Jurkat, Clone E6-1 (cell line): ENCODE measurements around the gene SGIP1.
"Not testable (repeated sequence)": the region's sequence is repeated elsewhere in the genome, so short reads cannot be mapped to it uniquely, and the experiment has no call there.

Experiments used
- DNase-seq: peaks from one replicate; pipeline ENCODE4 v3.0.0-alpha.2; 2011; ENCODE audit warnings: low read depth, low spot score
- H3K4me3 ChIP-seq: 2 replicates; pipeline ENCODE4 v1.5.1; 2011; ENCODE audit warnings: mild to moderate bottlenecking, low read length, control low read depth, moderate library complexity

The SGIP1 gene

GRCh38 chr1:66695116-66695515, 161.2 kb downstream of the SGIP1 start:
- DNase-seq: no peak
- H3K4me3 ChIP-seq: no peak overlapping the region

DNA sequence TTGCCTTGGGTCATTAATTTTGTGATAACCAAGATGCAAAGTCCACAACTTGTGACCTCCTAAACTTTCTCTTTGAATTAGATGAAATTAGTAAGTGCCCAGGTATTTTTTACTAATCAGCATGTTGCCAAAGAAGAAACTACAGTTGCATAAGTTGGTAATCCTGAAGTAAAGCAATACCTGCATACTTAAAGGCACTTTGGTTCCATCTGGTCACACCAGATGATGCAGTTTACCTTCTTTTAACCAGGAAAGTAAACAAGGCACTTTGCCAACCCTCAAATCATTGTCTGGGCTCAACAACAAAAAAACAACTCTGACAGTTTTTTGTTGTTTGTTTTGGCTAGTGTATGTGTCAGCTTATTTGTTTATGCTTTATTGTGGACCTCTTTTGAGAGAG, 162.8 kb downstream of the SGIP1 start:
- DNase-seq: no peak
- H3K4me3 ChIP-seq: no peak overlapping the region

DNA sequence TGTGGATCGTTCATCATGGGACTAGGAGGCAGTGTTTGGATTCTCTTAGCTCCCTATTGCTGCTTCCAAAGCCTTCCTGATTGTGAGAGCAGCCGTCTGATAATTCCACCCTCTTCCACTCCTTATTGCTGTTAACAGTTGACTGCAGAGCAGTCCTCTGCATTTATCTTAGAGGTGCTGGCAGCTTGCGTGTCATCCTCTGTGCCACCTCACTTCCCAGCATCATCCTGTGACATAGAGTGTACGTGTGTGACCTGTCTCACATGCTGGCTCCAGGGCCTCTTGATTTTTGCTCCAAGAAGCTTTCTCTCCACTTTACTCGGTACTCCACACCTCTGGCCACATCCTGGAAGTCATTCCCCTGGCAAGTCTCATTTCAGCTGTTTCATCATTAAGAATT, 165.3 kb downstream of the SGIP1 start:
- DNase-seq: no peak
- H3K4me3 ChIP-seq: no peak overlapping the region

- no peak for DNase-seq
- H3K4me3 ChIP-seq: no peak overlapping the region
These were observed 170.4 kb downstream of the SGIP1 start for GRCh38 chr1:66704177-66704875.

DNA sequence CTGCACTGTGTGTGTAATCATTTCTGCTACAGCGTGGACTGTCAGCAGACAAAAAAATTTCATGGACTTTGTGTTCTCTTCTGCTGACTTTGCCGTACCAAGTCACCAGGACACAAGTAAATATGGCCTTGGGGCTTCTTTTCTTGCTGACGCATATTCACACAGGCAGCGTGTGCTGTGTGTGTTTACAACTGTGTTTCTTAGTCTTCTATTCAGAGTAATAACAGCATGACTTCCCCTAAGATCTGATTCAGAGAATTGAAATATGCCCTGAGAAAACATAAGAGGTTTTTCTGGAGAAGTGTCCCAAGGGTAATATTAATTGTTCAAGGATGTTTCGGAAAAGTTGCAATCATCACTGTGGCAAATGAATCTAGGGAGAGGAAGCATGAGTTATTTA, 171.2 kb downstream of the SGIP1 start:
- H3K4me3 ChIP-seq: no peak overlapping the region
- no peak for DNase-seq

DNA sequence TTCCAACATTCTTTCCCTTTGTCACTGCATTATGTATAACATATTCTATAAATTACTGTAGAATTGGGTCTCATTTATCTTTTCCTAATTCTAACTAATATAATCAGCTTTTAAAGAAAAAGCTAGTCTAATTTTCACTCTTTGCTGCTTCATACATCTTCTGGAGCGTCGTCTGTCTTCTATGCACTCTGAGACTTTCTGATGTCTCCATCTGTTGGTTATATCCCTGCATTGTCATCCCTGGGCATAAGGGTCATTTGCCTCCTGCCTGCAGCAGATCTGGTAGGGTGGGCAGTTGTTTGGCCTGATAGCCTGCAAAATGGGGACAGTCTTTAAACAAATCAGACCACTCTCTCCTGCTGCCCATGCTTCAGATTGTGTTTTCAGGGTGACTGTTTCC, 177.5 kb downstream of the SGIP1 start:
- H3K4me3 ChIP-seq: no peak overlapping the region
- DNase-seq: no peak

- no peak for DNase-seq
These were observed 178.9 kb downstream of the SGIP1 start for GRCh38 chr1:66712839-66713238.

DNA sequence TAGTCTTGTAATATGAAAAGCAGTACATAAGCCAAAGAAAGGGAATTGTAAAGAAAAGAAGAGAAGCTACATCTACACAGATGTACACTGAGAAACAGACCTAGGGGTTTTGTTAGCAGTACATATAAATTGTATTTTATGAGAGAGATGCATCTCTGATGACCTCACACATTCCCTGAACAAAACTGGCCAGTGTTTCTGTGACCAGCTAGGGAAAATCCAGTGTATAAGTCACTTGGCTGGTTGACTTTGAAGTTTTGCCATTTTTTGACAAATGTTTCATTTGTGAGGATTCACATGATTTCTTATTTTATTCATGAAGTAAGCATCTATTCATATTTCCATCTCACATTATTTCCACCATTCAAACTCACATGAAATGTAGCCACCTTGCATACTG, 190.0 kb downstream of the SGIP1 start:
- H3K4me3 ChIP-seq: no peak overlapping the region
- DNase-seq: no peak

More at GRCh38 chr1:66712839-66713238, 178.9 kb downstream of the SGIP1 start:
- no peak overlapping the region for H3K4me3 ChIP-seq

- DNase-seq: peak; percentile 62
- no peak overlapping the region for H3K4me3 ChIP-seq
These were observed 192.1 kb downstream of the SGIP1 start for GRCh38 chr1:66725885-66726665.

- no peak overlapping the region for H3K4me3 ChIP-seq
- no peak for DNase-seq
These were observed 194.1 kb downstream of the SGIP1 start for GRCh38 chr1:66728021-66728420.

DNA sequence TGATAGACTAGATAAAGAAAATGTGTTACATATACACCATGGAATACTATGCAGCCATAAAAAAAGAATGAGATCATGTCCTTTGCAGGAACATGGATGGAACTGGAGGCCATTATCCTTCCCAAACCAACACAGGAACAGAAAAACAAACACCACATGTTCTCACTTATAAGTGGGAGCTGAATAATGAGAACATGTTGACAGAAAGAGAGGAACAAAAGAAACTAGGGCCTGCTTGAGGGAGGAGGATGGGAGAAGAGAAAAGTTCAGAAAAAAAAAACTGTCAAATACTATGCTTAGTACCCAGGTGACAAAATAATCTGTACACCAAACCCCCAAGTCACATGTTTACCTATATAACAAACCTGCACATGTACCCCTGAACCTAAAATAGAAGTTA, 194.8 kb downstream of the SGIP1 start:
- H3K4me3 ChIP-seq: not testable (repeated sequence)
- DNase-seq: peak; percentile 6

- H3K4me3 ChIP-seq: no peak overlapping the region
- peak; percentile 84 for DNase-seq
These were observed 195.2 kb downstream of the SGIP1 start for GRCh38 chr1:66729119-66729518.

DNA sequence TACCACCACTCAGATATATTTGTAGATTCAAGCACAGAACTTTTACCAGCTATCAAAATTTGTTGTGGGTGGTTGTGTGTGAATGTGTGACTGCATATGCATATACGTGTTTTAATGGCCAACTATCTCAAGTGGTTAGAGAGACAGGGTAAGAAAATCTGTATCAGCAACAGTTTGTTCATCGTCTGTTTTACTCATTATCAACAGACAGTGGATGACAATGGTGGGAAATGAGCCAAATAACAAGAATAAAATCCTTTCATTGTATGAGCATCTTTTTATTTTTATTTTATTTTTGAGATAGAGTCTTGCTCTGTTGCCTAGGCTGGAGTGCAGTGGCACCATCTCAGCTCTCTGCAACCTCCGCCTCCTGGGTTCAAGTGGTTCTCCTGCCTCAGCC, 195.6 kb downstream of the SGIP1 start:
- DNase-seq: no peak
- H3K4me3 ChIP-seq: no peak overlapping the region

DNA sequence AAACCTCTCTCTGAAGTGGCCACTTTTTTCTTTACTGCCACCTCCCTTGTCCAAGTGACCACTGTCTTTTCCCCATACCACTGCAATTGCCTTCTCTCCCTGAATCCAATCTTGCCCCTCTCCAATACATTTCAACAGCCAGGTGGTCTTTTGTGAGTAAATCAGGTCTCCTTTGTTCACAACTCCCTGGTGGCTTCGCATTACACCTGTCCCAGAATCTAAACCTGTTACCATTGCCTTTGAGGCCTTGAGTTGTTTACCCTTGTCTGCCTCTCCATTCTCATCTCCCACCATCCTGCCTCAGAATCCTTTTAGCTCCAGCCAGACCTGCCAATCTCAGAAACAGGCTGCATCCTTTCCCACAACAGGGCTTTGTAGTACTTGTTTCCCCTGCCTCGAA, 196.5 kb downstream of the SGIP1 start:
- H3K4me3 ChIP-seq: no peak overlapping the region
- peak; percentile 20 for DNase-seq

- H3K4me3 ChIP-seq: no peak overlapping the region
- no peak for DNase-seq
These were observed 197.4 kb downstream of the SGIP1 start for GRCh38 chr1:66731170-66731865.

DNA sequence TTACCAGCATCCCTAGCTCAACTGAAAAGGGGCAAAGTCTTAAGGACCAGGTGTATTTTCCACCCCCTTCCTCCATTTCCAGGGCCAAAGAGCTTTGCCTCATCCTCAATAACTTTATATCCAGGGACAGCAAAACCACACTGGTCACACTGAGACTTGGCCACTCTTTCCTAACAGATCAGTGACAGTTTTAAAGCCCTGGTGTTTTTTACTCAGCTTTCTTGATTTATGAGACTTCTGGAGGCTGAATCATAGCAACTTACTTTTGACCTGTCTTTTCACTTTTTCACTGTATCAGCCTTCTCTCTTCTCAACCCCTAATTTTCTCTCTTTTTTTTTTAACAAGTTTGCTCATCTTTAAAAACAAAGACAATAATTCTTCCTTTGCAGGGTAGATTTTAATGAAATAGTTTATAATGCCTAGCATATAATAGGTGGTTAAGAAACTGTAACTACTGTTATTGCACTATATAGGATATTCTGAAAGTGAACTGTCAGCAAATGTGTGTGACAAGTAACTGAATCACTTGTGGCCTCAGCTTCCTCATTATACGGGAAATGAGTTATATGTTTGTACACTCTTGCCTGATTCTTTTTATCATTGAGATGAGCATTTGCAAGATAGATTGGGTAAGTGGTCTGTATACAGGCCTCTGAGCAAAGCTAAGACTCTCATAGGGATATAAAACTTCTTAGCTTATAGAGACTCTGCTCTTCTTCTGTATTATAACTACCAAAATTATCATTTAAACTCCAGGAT, 198.6 kb downstream of the SGIP1 start:
- no peak overlapping the region for H3K4me3 ChIP-seq
- no peak for DNase-seq

GRCh38 chr1:66733348-66734017, 199.5 kb downstream of the SGIP1 start:
- DNase-seq: no peak

DNA sequence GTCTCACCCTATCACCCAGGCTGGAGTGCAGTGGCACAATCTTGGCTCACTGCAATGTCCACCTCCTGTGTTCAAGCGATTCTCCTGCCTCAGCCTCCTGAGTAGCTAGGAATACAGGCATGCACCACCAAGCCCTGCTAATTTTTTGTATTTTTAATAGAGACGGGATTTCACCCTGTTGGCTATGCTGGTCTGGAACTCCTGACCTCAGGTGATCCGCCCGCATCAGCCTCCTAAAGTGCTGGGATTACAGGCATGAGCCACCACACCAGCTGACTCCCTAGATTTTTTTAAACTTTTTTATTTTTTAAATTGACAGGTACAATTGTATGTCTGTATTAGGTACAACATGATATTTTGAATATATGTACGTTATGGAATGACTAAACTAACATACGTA, 200.6 kb downstream of the SGIP1 start:
- DNase-seq, H3K4me3 ChIP-seq: not testable (repeated sequence)

More at GRCh38 chr1:66733348-66734017, 199.5 kb downstream of the SGIP1 start:
- no peak overlapping the region for H3K4me3 ChIP-seq

GRCh38 chr1:66737836-66738235, 203.9 kb downstream of the SGIP1 start:
- DNase-seq: no peak
- H3K4me3 ChIP-seq: no peak overlapping the region
